Lower leg skin (tissue), 3 donors: ENCODE results near the gene AKR1C2.
"Not testable (repeated sequence)": the region's sequence is repeated elsewhere in the genome, so short reads cannot be mapped to it uniquely, and the experiment has no call there.

Experiments used
- CTCF ChIP-seq, 3 donors: fragments of 450-650 bp; IDR thresholded peaks; one replicate each; pipeline ENCODE4 v1.5.1; 2016; ENCODE audit warnings: antibody characterized with exemption in 3 of 3, mild to moderate bottlenecking in 3 of 3, moderate library complexity in 2 of 3
- POLR2A ChIP-seq, 2 donors: fragments of 450-650 bp; IDR thresholded peaks; one replicate each; pipeline ENCODE4 v1.6.1; 2016 to 2017; ENCODE audit warnings: antibody characterized with exemption in 2 of 2, mild to moderate bottlenecking in 1 of 2, moderate library complexity in 1 of 2

- TF ChIP-seq CTCF, POLR2A (IDR thresholded peaks at IDR 0.05): not testable (repeated sequence)
Observed at GRCh38 chr10:5008857-5009548, 5.3 kb upstream of the AKR1C2 start.
